Stimulated activated CD8-positive, alpha-beta memory T cell treated with anti-CD3 and anti-CD28 coated beads, Interleukin-7, amount 100 ng/mL, for 24 hours (primary cell): ENCODE measurements around the gene IL6R.
"Not testable (repeated sequence)": the region's sequence is repeated elsewhere in the genome, so short reads cannot be mapped to it uniquely, and the experiment has no call there.

Experiments
- DNase-seq: peaks from one replicate; pipeline ENCODE4 v3.0.0-alpha.2; 2020; ENCODE audit warnings: low read depth

The IL6R gene

GRCh38 chr1:154407198-154408091, 2.3 kb downstream of the IL6R start:
- no peak for DNase-seq

DNA sequence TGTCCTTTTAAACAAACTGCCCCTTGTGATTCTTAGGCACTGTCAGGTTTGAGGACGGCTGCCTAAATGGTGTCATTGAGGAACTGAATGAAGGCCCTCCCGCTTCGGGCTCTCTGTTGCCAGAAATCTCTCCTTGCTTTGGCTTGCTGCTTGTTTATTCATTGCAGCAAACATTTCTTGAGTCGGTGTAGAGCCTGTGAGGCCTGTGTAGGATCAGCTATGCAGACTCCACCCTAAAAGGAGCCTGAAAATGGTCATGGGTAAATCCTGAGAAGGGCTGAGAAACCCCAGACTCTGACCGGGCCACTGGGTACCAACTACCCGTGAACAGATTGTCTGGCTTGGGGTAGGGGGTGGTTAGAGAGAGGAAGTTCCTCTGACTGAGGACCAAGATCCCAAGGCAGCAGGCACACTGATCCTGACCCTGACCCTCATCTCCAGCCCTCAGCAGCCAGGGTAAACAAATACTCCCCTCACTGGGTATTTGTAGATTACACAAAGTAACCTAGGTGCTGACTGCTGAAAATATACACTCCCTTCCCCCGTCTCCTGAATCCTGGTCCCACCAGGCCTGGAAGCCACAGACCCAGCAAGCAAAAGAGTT, 3.1 kb downstream of the IL6R start:
- no peak for DNase-seq

DNA sequence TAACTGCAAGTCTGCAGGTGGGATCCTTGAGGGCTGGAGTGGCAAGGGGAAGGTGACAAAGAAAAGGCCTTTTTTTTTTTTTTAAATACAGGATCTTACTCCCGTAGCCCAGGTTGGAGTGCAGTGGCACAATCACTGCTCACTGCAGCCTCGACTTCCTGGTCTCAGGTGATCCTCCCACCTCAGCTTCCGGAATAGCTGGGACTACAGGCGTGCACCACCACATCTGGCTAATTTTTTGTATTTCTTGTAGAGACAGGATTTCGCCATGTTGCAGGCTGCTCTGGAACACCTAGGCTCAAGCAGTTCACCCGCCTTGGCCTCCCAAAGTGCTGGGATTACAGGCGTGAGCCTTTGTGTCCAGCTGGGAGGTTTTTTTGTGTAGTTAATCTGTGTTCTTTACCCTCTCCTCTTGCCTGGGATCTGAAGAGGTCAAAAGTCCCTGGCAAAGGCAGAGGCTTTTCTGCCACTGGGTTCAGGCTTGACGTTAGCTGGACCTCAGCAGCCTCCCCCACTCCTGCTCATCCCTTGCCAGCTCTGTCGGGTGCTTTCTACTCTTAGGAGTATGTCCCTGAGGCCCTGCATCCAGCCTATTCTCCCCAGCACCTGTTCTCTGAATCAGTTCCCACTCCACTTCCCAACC, 5.2 kb downstream of the IL6R start:
- DNase-seq: no peak

GRCh38 chr1:154411525-154411924, 6.4 kb downstream of the IL6R start:
- no peak for DNase-seq

DNA sequence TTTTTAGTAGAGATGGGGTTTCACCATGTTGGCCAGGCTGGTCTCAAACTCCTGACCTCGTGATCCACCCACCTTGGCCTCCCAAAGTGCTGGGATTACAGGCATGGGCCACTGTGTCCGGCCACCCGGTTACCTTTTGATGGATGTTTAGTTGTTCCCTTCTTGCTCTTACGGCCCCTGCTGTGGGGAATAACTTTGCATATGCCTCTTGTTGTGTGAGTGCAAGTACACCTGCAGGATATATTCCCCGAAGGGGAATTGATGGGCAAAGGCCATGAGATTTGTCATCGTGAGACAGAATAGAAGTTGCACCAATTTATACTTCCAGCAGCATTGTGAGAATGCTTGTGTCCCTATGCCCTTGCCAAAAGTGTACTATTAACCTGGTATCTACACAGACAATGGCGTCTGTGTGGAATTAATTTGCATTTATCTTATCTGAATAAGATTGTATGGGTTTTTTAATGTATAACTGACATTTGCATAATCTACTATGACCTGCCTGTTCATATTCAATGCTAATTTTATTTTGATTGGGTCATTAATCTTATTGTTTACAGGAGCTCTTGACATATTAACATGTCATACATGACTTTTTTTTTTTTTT, 8.1 kb downstream of the IL6R start:
- DNase-seq: no peak

DNA sequence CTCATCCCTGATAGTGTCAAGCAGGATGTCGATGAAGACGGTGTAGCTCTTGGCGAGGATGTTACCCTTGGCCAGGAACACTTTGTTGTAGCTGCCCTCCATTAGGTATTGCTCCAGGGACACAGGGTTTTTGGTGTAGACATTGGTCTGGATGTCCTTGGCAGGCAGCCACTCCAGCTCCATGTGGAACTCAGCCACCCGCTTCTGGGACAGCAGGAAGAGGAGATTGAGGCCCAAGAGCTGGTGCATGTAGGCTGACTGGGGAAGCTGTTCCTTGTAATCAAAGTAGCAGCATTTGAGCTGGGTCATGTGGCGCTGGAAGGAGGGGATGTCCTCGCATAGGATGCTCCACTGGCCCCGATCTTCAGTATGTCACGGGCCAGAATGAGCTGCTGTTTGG, 9.5 kb downstream of the IL6R start:
- no peak for DNase-seq

GRCh38 chr1:154416471-154417337, 11.6 kb downstream of the IL6R start:
- no peak for DNase-seq

GRCh38 chr1:154417338-154417608, 12.1 kb downstream of the IL6R start:
- no peak for DNase-seq

- DNase-seq: no peak
Measured at GRCh38 chr1:154418062-154418921, 13.1 kb downstream of the IL6R start.

DNA sequence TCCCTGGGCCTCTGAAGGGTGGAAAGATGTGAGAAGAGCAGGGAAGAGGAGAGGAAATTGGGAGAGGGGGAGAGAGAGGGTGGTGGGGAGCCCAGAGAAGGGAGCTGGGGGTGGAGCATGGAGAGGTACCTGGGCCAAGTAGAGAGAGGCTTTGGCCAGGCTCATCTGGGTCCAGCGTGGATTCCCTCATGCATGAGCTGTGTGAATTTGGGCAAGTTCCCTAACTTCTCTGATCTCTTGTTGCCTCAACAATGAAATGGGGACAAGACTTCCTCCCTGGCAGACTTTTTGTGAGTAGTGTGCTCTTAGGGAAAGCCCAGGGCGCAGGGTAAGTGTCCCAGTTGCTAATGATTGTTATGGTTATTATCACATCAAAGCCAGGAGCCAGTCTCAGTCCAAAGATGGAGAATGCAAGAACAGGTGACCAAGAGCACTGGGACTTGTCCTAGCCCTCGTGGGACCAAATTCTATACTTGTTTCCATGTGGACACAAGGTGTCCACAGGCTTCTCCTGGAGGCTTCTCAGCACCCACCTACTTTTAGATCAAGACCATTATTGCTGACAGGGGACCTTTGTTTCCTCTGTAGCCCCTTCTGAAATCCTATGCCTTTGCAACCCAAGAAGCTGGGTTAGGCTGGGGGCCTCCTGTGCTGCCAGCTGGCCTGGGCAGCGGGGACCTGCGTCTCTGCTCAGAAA, 13.9 kb downstream of the IL6R start:
- no peak for DNase-seq

DNA sequence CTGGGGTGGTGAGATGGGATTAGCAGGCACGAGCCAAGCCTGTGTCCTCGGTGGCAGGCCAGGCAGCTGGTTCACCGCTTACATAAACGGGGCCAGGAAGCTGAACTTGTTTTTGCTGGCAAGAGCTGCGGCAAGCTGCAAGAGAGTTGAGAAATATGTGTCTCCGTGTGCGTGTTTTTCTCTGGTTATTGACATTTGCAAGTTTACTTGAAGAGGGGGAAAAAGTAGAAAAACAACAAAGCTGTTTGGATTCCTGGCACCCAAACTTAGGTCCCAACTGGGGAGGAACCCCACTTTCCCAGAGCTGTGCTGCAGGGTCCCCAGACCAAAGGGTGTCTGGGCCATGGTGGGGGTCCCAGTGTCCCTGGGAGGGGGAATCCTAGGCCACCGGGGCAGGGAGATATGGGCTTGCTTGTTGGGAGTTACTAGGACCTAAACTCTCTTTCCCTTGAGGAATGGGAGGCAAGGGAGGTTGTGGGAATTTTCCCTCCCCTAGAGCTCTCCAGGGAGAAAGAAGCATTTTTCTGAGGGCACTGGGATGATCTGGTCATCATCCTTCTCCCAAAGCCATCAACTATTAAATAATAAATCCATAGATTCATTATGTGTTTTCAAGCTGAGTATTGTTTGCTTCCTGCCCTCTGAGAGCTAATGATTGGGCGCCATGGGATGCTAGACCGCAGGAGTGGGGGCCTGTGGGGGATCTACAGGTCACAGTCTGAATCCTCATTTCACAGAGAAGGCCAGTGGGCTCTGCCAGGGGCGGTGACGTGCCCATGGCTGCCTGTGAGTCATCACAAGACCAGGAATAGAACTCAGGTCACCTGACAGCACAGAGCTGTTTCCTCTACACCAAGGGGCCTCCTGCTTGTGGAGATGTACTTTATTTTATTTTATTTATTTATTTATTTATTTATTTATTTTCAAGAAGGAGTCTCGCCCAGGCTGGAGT, 14.8 kb downstream of the IL6R start:
- no peak for DNase-seq

DNA sequence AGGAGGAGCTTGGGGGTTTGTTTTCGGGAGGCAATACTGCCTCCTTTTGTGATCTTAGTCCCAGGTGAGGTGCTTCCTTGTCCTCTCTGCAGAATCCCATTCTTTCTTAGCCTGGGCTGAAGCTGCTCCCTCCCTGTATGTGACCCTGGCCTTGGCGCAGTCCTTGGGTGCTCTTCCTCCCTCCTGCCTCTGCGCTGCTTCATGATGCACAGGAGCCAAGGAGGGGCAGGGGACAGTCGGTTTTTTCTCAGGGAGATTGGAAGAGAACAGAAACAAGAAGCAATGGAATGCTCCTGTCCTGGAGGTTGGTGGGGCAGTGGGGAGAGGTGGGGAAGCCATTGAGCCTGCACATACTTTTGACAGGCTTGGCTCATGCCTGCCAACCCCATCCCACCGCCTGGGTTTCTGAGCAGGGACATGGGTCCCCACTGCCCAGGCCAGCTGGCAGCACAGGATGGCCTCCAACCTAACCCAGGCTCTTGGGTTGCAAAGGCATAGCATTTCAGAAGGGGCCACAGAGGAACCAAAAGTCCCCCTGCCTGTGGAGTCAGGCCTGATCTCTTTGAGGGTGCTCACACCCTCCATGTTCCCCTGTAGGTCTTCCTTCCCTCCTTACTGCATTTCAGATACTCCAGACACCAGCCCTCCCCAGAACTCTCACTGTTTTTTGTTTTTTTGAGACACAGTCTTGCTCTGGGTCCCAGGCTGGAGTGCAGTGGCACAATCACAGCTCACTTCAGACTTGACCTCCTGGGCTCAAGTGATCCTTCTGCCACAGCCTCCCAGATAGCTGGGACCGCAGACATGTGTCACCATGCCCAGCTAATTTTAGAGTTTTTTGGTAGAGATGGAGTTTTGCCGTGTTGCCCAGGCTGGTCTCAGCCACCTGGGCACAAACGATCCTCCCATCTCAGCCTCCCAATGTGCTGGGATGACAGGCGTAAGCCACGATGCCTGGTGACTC, 16.1 kb downstream of the IL6R start:
- no peak for DNase-seq

- DNase-seq: not testable (repeated sequence)
Measured at GRCh38 chr1:154422049-154422448, 16.9 kb downstream of the IL6R start.

GRCh38 chr1:154422521-154422920, 17.4 kb downstream of the IL6R start:
- DNase-seq: no peak

- DNase-seq: no peak
Measured at GRCh38 chr1:154423304-154423987, 18.3 kb downstream of the IL6R start.

- no peak for DNase-seq
Measured at GRCh38 chr1:154423988-154424326, 18.8 kb downstream of the IL6R start.

DNA sequence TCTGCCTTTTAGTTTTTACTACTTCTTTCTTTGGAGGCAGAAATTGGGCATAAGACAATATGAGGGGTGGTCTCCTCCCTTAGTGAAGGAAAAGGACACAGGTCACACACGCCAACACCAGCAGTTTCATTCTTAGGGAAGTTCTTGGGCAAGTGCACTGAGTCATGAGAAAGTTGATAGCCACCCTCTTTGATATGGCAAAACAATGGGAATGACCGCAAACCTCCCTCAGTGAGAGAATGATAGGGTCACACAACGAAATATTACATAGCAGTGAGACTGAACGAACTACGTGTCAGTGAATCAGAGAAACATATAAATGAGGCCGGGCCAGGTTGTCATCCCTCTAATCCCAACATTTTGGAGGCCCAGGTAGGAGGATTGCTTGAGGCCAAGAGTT, 20.0 kb downstream of the IL6R start:
- DNase-seq: no peak
